Hepatocyte (in vitro differentiated cells): ENCODE data around the gene RASSF8.

Experiments used
- CTCF ChIP-seq: fragments of 200-600 bp; sonication (generic); IDR thresholded peaks from 2 replicates; pipeline ENCODE4 v1.5.1; 2016; ENCODE audit warnings: antibody characterized with exemption, mild to moderate bottlenecking; ENCODE audit not compliant: poor library complexity
- EZH2 ChIP-seq: fragments of 200-600 bp; sonication (generic); IDR thresholded peaks from 2 replicates; pipeline ENCODE4 v1.6.1; 2016; ENCODE audit warnings: antibody characterized with exemption, mild to moderate bottlenecking, borderline replicate concordance

- TF ChIP-seq CTCF (no peak), EZH2 (no peak)
Measured at GRCh38 chr12:26065451-26065850, 107.0 kb downstream of the RASSF8 start.
